Amygdala (tissue), 56 donors: ENCODE measurements around the gene SETD3.

Experiments
- DNase-seq, 56 donors: peaks; one replicate each; lab custom pipeline; 2025; lab: John Stamatoyannopoulos, UW

SETD3 gene

GRCh38 chr14:99479906-99480869 lies at the start of gene SETD3:
Gene SETD3, minus strand, starts transcription at chr14:99480859. Its CDS starts 15,054 bp downstream, at chr14:99465805.
- peak in 29 of 56 donors; percentile 7 to 59 (median 34) for DNase-seq

GRCh38 chr14:99529899-99530298 lies 49.2 kb upstream of the SETD3 start:
- no peak for DNase-seq

GRCh38 chr14:99527427-99528076 lies 46.9 kb upstream of the SETD3 start:
- DNase-seq = no peak

- no peak for DNase-seq
These were observed 46.4 kb upstream of the SETD3 start for GRCh38 chr14:99527026-99527425.

- no peak for DNase-seq
These were observed 45.0 kb upstream of the SETD3 start for GRCh38 chr14:99525699-99526080.

- DNase-seq = no peak
These were observed 44.4 kb upstream of the SETD3 start for GRCh38 chr14:99524804-99525698.

GRCh38 chr14:99524091-99524661 lies 43.5 kb upstream of the SETD3 start:
- no peak for DNase-seq

- no peak for DNase-seq
These were observed 43.0 kb upstream of the SETD3 start for GRCh38 chr14:99523704-99524055.

- no peak for DNase-seq
These were observed 42.5 kb upstream of the SETD3 start for GRCh38 chr14:99522934-99523703.

GRCh38 chr14:99522457-99522891 lies 41.8 kb upstream of the SETD3 start:
- no peak for DNase-seq

GRCh38 chr14:99522025-99522401 lies 41.4 kb upstream of the SETD3 start:
- no peak for DNase-seq

- DNase-seq = no peak
These were observed 40.7 kb upstream of the SETD3 start for GRCh38 chr14:99521176-99522024.

GRCh38 chr14:99520571-99521081 lies 40.0 kb upstream of the SETD3 start:
- DNase-seq = no peak

GRCh38 chr14:99519931-99520421 lies 39.3 kb upstream of the SETD3 start:
- DNase-seq = no peak

- DNase-seq = no peak
These were observed 38.8 kb upstream of the SETD3 start for GRCh38 chr14:99519347-99519881.

- DNase-seq = peak in 36 of 56 donors; percentile 11 to 81 (median 42)
These were observed 38.0 kb upstream of the SETD3 start for GRCh38 chr14:99518441-99519346.
